GM21737 (cell line): ENCODE measurements around the gene CFDP1.

ENCODE experiments used
- ATAC-seq: cut with Tn5 transposase; IDR thresholded peaks from one replicate; pipeline ENCODE4 v1.9.1; 2021; ENCODE audit warnings: mild to moderate bottlenecking, moderate library complexity; ENCODE audit not compliant: unreplicated experiment

The CFDP1 gene

DNA sequence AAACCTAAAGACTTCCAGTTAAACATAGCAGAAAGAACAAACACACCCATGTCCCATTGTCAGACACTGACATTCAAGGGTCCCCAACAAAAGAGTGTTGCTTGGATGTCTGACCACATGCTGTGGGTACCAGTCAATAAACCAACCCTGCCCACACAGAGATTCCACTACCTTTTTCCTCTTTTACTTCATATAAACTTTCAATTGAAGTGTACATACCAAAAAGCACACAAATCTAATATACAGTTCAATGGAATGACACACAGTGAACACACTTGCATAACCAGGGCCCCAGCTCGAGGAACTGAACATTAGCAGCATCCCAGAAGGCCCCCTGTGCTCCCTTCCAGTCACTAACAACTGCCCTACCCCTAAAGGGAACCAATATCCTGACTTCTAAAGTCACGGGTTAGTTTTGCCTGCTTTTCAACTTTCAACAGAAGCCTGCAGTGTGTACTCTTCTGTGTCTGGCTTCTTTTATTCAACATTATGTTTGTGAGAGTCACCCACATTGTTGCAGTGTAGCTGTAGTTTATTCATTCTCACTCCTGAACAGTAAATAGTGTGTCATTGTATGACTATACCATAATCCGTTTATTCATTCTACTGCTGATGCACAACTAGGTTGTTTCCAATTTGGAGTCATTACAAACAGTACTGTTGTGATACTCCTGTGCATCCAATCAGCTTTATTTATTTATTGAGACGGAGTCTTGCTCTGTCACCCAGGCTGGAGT is 18.0 kb downstream of the CFDP1 start:
- no peak for ATAC-seq

DNA sequence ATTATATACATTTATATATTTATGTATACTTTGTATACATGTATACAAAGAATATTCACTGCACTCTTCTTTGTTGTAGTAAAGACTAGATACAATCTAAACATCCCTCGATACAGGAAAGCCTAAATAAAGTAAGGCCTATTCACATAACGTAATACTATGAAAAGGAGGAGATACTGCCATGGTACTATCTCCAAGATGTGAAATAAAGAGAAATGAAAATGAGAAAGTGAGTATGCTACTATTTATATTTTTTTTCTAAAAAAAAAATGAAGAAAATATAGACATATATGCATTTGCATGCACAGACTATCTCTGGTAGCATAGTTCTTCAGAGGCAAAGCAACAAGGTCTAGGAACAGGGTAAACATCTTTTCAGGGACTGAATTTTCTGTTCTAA is 19.4 kb downstream of the CFDP1 start:
- no peak for ATAC-seq

GRCh38 chr16:75406943-75407342 is 26.4 kb downstream of the CFDP1 start:
- ATAC-seq, result no peak

- no peak for ATAC-seq
Observed at GRCh38 chr16:75402821-75403475, 30.4 kb downstream of the CFDP1 start.

- no peak for ATAC-seq
Observed at GRCh38 chr16:75402159-75402820, 31.0 kb downstream of the CFDP1 start.

GRCh38 chr16:75401691-75402090 is 31.6 kb downstream of the CFDP1 start:
- ATAC-seq, result no peak

DNA sequence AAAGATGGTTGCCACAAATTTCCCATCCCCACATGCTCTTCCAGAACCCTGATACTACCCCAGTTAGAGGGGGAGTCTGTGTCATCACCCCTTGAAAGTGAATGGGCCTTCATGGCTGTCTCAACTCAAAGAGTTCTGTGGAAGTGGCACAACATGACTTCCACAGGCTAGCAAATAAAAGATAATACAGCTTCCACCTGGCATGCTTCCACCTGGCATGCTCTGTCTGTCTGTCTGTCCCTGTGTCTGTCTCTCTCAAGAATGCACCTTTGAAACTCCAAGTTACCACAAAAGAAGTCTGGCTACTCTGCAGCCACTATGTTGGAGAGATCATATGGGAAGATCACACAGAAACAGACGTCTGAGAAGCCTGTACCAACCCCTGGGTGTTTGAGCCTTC is 35.0 kb downstream of the CFDP1 start:
- ATAC-seq, result no peak

- no peak for ATAC-seq
Observed at GRCh38 chr16:75394941-75395340, 38.4 kb downstream of the CFDP1 start.

DNA sequence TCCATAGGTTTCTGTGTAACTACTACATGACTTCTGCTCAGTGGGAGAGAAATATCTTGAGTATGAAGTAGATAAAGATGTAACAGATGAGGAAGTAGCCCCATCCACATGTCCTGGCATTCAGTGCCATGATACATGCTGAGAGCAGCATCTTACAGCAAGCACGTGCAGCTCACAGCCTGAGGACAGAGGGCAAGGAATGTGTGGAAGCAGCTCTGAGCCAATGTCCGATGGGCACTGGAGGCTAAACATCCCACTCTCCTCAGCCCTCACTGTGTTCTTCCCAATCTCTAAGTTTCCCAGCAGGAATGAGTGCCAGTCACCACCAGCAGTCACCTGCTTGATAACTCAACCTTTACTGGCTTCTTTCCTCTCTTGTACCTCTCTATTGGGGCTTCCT is 40.4 kb downstream of the CFDP1 start:
- no peak for ATAC-seq

GRCh38 chr16:75390926-75391653 is 42.2 kb downstream of the CFDP1 start:
- no peak for ATAC-seq

DNA sequence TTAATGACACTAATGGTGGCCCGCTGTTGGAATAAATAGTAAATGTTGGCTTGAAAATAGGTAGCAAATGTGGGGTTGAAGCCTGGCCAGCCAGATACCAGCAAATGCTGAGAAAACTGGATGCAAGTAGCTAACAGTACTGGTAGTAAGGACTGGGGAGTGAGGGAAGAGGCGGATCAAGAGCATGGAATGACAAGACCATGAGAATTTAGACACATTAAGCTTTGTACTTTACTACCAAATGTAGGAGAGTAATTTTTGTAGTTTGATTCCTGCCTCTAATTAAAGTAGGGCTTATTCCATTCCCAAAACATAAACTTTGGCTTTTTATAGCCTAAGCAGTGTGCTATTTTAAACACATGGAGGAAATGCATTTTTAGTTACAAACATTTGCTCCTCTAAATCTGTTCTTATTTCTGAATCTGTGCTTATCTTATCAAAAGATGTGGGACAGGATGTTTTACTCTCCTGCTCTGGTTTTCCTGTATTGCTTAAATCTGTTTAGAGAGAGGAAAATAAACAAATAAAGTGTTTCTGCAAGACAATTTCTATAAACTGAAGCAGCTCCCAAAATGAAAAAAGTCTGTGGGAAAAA is 44.1 kb downstream of the CFDP1 start:
- ATAC-seq, result no peak

GRCh38 chr16:75387951-75388350 is 45.4 kb downstream of the CFDP1 start:
- no peak for ATAC-seq

DNA sequence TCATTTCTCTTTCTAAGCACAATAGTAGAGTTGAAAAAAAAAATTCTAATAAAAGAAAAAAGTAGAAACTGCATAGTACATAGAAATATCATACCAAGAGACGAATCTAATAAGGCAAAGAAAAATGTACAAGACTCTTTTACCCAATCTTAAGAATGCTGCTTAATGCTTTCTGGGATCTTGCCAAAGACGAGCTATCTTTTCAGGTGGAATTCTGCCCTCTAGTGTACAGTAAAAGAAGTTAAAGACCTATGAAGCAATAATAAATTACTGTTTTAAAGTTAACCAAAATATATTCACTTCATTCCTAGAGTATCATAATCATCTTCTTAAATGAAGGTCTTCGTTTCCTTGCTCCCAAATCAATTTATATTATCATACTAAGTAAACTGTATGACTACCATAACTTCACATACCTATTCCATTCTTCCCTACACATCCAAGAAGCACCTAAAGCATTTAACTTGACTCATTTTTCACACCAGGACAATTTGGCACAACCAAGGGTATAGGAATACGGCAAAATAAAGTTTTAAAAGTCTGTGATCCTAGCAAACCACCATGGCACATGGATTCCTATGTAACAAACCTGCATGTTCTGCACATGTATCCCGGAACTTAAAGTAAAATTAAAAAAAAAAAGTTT is 47.7 kb downstream of the CFDP1 start:
- ATAC-seq, result no peak

- ATAC-seq, result no peak
Observed at GRCh38 chr16:75383141-75383540, 50.2 kb downstream of the CFDP1 start.

GRCh38 chr16:75382611-75383010 is 50.7 kb downstream of the CFDP1 start:
- ATAC-seq, result no peak

GRCh38 chr16:75380870-75381269 is 52.4 kb downstream of the CFDP1 start:
- no peak for ATAC-seq

DNA sequence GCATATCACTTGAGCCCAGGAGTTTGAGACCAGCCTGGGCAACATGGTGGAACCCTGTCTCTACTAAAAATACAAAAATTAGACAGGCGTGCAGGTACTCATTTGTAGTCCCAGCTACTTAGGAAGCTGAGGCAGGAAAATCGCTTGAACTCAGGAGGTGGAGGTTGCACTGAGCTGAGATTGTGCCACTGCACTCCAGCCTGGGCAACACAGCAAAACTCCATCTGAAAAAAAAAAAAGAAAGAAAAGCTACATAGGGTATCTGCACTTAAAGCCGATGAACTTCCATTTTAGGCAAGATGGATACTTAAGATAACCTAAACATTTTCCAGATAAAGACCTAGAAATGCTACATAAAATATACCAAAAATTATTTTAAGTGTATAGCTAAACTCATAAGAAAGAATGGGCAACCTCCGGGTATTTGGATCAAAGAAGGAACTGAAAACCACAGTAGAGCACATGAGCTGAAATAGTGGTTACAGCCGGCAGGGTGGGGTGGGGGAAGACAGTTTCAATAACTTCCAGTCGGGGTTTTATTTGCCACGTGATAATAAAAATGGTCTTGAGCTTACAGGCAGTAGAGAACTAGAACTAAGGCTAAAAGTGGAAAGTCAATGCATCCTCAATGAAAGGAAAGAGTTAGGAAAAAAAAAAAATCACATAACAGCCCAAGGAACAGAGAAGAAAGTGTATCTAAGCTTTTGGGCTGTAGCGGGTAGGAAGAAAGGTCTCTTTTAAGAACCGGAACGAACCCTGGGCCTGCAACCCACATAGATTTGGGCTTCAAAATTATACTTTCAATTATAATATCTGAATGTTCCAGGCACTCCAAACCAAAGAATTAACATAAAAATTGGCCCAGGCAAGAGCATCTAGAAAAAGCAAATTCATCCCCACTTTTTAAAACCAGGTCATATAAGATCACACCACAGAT is 53.1 kb downstream of the CFDP1 start:
- peak; percentile 84 for ATAC-seq

DNA sequence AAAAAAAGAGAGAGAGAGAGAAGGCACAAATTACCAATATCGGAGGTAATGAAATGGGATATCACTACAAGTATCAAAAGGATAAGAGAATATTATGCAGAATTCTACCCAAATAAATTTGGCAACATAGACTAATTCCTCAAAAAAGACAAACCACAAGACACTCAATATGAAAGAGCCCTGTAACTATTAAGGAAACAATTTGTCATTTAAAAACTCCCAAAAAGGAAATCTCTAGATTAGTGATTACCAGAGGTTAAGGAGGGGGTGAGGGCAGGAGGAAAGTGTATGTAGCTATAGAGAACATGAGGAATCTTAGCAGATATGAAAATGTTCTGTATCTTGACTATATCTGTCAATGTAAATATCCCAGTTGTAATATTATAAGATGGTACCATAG is 54.0 kb downstream of the CFDP1 start:
- ATAC-seq, result no peak

- ATAC-seq, result no peak
Observed at GRCh38 chr16:75378616-75379015, 54.7 kb downstream of the CFDP1 start.
